ENCODE measurements around the gene ECEL1. TPM values are rescaled to one million over a fixed set of nuclear protein-coding genes. Genes with fewer than 3 reads are reported as not detected.
A peak's percentile ranks its signal among the peaks of the same experiment; 100 is the strongest.

ECEL1 gene, protein sequence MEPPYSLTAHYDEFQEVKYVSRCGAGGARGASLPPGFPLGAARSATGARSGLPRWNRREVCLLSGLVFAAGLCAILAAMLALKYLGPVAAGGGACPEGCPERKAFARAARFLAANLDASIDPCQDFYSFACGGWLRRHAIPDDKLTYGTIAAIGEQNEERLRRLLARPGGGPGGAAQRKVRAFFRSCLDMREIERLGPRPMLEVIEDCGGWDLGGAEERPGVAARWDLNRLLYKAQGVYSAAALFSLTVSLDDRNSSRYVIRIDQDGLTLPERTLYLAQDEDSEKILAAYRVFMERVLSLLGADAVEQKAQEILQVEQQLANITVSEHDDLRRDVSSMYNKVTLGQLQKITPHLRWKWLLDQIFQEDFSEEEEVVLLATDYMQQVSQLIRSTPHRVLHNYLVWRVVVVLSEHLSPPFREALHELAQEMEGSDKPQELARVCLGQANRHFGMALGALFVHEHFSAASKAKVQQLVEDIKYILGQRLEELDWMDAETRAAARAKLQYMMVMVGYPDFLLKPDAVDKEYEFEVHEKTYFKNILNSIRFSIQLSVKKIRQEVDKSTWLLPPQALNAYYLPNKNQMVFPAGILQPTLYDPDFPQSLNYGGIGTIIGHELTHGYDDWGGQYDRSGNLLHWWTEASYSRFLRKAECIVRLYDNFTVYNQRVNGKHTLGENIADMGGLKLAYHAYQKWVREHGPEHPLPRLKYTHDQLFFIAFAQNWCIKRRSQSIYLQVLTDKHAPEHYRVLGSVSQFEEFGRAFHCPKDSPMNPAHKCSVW
- total RNA-seq (2021) (21.4 to 23.3 TPM (median 21.9 TPM) in 3 replicates), Bru-seq, nascent RNA (percentile 38 among the genes with signal in this experiment)
- long read RNA-seq, experiment 1, transcript ECEL1-201 (18 exons, 2,865 nt), result major isoform, 88 of 133 reads
- long read RNA-seq, experiment 1, transcript ECEL1-204 (17 exons, 2,965 nt), result minor isoform, 5 of 133 reads
- long read RNA-seq, experiment 1, partial matches to known transcripts, result 12 of 133 reads
- long read RNA-seq, experiment 1, other reads (novel, unspliced or antisense), result 28 of 133 reads
- long read RNA-seq, experiment 2, transcript ECEL1-201 (18 exons, 2,865 nt), result major isoform, 11 of 16 reads
- long read RNA-seq, experiment 2, partial matches to known transcripts, result 2 of 16 reads
- long read RNA-seq, experiment 2, other reads (novel, unspliced or antisense), result 3 of 16 reads
- long read RNA-seq, experiment 3, partial matches to known transcripts, result 2 of 2 reads
- long read RNA-seq, experiment 3, other reads (novel, unspliced or antisense), result 0 of 2 reads

DNA sequence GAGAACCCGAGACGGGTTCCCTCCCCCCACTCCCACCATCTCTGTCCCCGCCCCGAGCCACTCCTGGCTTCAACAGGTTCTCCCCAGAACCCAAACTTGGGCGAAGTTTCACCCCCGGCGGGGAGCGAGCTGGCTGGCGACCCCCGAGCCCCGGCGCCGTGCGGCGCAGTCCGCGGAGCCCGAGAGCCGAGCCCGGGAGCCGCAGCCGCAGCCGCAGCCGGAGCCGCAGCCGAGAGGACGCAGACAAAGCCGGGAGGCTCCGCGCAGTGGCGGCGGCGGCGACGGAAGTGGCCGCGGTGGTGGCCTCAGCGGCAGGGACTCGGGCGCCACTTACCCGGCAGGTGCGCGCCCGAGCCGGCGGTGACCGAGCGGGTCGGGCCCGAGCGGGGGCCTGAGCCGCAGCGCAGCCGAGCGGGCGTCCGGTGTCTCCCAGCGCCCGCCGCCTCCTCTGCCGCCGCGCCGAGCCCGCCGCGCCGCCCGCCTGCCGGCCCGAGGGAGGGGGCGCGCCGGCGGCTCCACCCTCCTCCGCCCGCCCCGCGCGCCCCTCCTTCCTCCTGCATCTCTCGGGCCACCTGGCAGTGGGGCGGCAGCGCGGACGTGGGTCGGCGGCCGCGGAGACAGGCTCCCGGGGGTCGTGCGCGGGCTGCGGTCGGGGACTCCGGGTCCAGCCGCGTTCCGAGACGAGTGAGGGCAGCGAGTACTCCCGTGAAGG is at the start of gene ECEL1:
ECEL1 (minus strand) TSS at position 450 of the 712 bp plus-strand sequence. CDS start 1,181 bp downstream, outside the sequence.
- DNase-seq (ENCODE audit: low spot score), result peak; percentile 46
- Mint-ChIP-seq H3K9me3 (no peaks in the 10 kb centered on the region), H3K4me3 (peak within 1 kb of the TSS; percentile 67), H3K27me3 (ENCODE audit: low read depth) (peaks cover 66% of the 10 kb centered on the region), H3K36me3 (no peaks in the 10 kb centered on the region), H3K27ac (no peak within 1 kb of the TSS), H3K4me1 (peaks cover 23% of the 10 kb centered on the region)
- POLR2A ChIA-PET, result no interaction called here
- TF ChIP-seq, protein P1, sequence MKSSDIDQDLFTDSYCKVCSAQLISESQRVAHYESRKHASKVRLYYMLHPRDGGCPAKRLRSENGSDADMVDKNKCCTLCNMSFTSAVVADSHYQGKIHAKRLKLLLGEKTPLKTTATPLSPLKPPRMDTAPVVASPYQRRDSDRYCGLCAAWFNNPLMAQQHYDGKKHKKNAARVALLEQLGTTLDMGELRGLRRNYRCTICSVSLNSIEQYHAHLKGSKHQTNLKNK (CRISPR knock-in tag; IDR thresholded peaks at IDR 0.05), result no peak
- CTCF ChIA-PET, result interaction anchor here (0.9 to 2.0 kb wide), 6 partner anchors 14 to 120 kb away, joined by 3 to 10 read pairs (median 5); partner anchors contain the start of gene PRSS56
- ATAC-seq, result peak; percentile 15

DNA sequence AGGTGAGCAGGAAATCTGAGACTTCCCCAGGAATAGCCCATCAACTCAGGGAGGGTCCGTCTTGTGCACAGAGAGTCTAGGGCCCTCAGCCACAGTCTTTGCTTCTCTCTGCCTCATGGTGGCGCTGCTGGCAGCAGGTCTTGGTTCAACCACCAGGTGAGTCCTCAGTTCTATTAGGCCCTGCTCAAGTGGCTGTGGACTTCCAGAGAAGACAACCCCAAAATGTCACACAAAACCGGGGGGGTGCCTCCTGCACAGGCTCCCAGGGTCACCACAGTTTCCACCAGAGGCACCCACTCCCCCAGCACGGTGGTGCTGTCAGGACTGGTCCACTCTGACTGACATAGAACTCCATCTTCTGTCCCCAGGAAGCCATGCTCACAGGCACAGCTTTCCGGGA is 49.4 kb upstream of the ECEL1 start:
- ChIA-PET POLR2A (no interaction called here), CTCF (interaction anchor here (0.6 to 4.1 kb wide), 6 partner anchors 9 to 53 kb away, joined by 3 to 42 read pairs (median 4); partner anchors contain the start of genes CHRND, EIF4E2, PRSS56 and TIGD1)
- Mint-ChIP-seq H3K4me3 (no peak overlapping the region), H3K4me1 (peaks cover 25% of the 10 kb centered on the region), H3K36me3 (peaks cover 4% of the 10 kb centered on the region; the same call in 1 of the 2 replicates), H3K9me3 (peaks cover 11% of the 10 kb centered on the region), H3K27ac (no peak overlapping the region), H3K27me3 (ENCODE audit: low read depth) (peaks cover 15% of the 10 kb centered on the region)
- TF ChIP-seq, protein P2, sequence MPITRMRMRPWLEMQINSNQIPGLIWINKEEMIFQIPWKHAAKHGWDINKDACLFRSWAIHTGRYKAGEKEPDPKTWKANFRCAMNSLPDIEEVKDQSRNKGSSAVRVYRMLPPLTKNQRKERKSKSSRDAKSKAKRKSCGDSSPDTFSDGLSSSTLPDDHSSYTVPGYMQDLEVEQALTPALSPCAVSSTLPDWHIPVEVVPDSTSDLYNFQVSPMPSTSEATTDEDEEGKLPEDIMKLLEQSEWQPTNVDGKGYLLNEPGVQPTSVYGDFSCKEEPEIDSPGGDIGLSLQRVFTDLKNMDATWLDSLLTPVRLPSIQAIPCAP (CRISPR knock-in tag; IDR thresholded peaks at IDR 0.05), result no peak
- TF ChIP-seq CTCF (IDR thresholded peaks at IDR 0.05), result peak; percentile 67
- no peak for TF ChIP-seq CBFB (CRISPR knock-in tag; IDR thresholded peaks at IDR 0.05; ENCODE audit: low read depth)
- no peak for TF ChIP-seq FOXP4 (CRISPR knock-in tag; IDR thresholded peaks at IDR 0.05)
- no peak for TF ChIP-seq ETV6 (CRISPR knock-in tag; IDR thresholded peaks at IDR 0.05)
- TF ChIP-seq ZNF219 (CRISPR knock-in tag; IDR thresholded peaks at IDR 0.05; ENCODE audit: borderline replicate concordance), result no peak
- peak; percentile 73 for DNase-seq (ENCODE audit: low spot score)
- peak; percentile 75 for ATAC-seq

DNA sequence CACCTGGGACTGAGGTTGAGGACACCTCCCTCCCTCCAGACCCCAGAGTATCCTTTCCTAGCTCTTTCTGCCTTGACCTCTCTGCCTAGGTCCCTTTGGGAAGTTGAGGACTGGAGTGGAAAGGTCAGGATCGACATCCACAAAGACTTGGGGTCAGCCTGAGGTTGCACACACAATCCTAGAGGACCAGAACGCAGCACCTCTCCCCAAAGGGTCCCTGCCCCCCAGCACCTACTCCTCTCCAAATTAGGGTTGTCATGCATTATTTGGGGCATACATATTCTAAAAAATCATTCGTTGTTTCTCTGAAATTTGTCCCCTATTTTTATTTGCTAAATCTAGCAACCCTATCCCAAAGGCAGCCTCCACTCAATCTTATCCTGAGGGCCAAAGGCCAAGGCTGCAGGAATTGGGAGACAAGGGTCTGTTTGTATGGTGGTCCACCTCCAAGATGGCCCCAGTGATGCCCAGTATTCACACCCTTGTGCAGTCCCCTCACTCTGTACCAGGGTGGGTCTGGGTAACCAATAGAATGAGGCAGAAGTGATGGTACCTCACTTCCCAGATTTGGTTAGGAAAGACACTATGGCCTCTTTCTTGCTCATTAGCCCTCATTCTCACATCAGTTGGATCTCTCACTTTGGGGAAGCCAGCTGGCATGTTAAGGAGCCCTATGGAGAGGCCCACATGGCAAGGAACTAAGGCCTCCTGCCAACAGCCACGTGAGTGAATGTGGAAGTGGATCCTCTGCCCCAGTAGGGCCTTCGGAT is 48.3 kb upstream of the ECEL1 start:
- H3K27ac Mint-ChIP-seq, result no peak overlapping the region
- ATAC-seq (no peak), DNase-seq (ENCODE audit: low spot score) (no peak)
- H3K4me1 Mint-ChIP-seq, result peaks cover 25% of the 10 kb centered on the region
- H3K9me3 Mint-ChIP-seq, result peaks cover 11% of the 10 kb centered on the region
- H3K4me3 Mint-ChIP-seq, result no peak overlapping the region
- H3K36me3 Mint-ChIP-seq, result peaks cover 4% of the 10 kb centered on the region; the same call in 1 of the 2 replicates
- ChIA-PET CTCF (no interaction called here), POLR2A (no interaction called here)
- H3K27me3 Mint-ChIP-seq (ENCODE audit: low read depth), result peaks cover 15% of the 10 kb centered on the region
- TF ChIP-seq ZNF423 (CRISPR knock-in tag; IDR thresholded peaks at IDR 0.05) (no peak), ZNF532 (CRISPR knock-in tag; IDR thresholded peaks at IDR 0.05; ENCODE audit: borderline replicate concordance) (no peak)
